Measurements from ENCODE around the gene KCNT2.

KCNT2 gene

DNA sequence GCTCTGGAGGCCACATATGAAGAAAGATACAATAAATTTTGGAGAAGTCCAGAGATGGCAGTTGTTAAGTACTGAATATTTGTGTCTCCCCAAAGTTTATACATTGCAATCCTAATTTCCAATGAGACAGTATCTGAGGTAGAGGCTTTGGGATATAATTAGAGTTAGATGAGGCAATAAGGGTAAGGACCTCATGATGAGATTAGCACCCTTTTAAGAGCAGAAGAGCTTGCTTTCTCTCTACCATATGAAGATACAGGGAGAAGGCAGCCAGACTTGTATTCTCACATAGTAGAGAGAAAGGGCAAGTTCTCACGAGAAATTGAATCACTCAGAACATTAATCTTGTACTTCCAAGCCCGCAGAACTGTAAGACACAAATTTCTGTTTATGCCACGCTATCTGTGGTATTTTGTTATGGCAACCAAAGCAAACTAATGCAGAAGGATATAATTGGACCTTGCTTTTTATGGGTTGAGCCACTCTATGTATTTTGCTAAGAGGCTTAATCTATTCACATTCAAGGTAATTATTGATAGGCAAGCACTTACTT, 430.1 kb downstream of the KCNT2 start:
- DNase-seq = no peak

Measured in retina (tissue), 1 donor.